Lower lobe of right lung (tissue), 2 donors: Measurements from ENCODE around the gene P4HTM. TPM values are rescaled to one million over a fixed set of nuclear protein-coding genes. Genes with fewer than 3 reads are reported as not detected.
A peak's percentile ranks its signal among the peaks of the same experiment; 100 is the strongest.

ENCODE experiments used
- ATAC-seq, 2 donors: fragments of 200-7000 bp; cut with Tn5 transposase; one replicate each; pipeline ENCODE4 v1.9.1; 2020 to 2022; ENCODE audit warnings: mild to moderate bottlenecking in 2 of 2, moderate library complexity in 2 of 2
- DNase-seq: peaks from one replicate; pipeline ENCODE4 v3.0.0-alpha.2; 2020
- H3K27ac ChIP-seq: fragments of 200-600 bp; one replicate; pipeline ENCODE4 v1.8.0; 2022
- H3K27me3 ChIP-seq: fragments of 200-600 bp; one replicate; pipeline ENCODE4 v1.8.0; 2022; ENCODE audit warnings: low read depth
- H3K36me3 ChIP-seq: fragments of 200-600 bp; one replicate; pipeline ENCODE4 v1.8.0; 2022; ENCODE audit warnings: mild to moderate bottlenecking
- H3K4me1 ChIP-seq: fragments of 200-600 bp; one replicate; pipeline ENCODE4 v1.8.0; 2022
- H3K4me3 ChIP-seq: fragments of 200-600 bp; one replicate; pipeline ENCODE4 v1.8.0; 2022; ENCODE audit warnings: mild to moderate bottlenecking
- H3K9me3 ChIP-seq: fragments of 200-600 bp; one replicate; pipeline ENCODE4 v1.8.0; 2022
- intact Hi-C: fragments of 100-400 bp; cut with DNase I; formaldehyde crosslinking; loops from one replicate; pipeline ENCODE4 v1.11.0; 2022
- total RNA-seq: library from RNA; stranded (reverse); fragmentation: NEBNext Ultra II Directional; extraction: Animal tissue kit (Norgen Biotek cat#: 25700); gene quantifications from one replicate; pipeline ENCODE4 v1.2.1, GENCODE V29; 2021
- TF ChIP-seq, protein P1 (sequence below): fragments of 200-600 bp; IDR thresholded peaks from one replicate; pipeline ENCODE4 v1.8.0; 2022; ENCODE audit warnings: antibody characterized with exemption, mild to moderate bottlenecking
- donor health status: DM: no; HTN: yes; CAD: no; lungs with severe emphysema.

The P4HTM gene
- total RNA-seq, 1 donor from 2014 or later, result 44.0 TPM

DNA sequence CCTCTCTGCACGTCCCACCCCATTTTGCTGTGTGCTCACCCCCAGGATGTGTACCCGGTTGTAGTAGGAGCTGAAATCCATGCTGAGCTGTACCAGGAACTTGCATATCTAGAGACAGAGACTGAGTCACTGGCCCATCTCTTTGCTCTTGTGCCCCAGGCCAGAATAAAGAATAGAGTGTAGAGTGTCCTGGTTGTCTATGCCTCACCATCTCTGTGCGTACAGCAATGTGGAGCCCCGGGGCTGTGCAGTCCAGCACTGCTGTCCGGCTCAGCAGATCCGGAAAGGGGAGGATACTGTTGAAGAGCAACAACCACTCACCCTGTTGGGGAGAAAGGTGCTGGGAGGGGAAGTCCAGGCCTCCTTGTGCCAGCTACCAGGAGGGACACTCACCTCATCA is 25.7 kb downstream of the P4HTM start:
- ATAC-seq, result no peak
- DNase-seq, result no peak
- no peaks in the 10 kb centered on the region for H3K27me3 ChIP-seq
- TF ChIP-seq, protein P1, sequence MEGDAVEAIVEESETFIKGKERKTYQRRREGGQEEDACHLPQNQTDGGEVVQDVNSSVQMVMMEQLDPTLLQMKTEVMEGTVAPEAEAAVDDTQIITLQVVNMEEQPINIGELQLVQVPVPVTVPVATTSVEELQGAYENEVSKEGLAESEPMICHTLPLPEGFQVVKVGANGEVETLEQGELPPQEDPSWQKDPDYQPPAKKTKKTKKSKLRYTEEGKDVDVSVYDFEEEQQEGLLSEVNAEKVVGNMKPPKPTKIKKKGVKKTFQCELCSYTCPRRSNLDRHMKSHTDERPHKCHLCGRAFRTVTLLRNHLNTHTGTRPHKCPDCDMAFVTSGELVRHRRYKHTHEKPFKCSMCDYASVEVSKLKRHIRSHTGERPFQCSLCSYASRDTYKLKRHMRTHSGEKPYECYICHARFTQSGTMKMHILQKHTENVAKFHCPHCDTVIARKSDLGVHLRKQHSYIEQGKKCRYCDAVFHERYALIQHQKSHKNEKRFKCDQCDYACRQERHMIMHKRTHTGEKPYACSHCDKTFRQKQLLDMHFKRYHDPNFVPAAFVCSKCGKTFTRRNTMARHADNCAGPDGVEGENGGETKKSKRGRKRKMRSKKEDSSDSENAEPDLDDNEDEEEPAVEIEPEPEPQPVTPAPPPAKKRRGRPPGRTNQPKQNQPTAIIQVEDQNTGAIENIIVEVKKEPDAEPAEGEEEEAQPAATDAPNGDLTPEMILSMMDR, result no peak
- intact Hi-C loops, result no loop called here
- H3K4me1 ChIP-seq, result peaks cover 34% of the 10 kb centered on the region
- no peaks in the 10 kb centered on the region for H3K9me3 ChIP-seq
- no peak overlapping the region for H3K27ac ChIP-seq
- H3K36me3 ChIP-seq, result peaks cover 57% of the 10 kb centered on the region
- H3K4me3 ChIP-seq, result no peak overlapping the region

- H3K27ac ChIP-seq, result no peak overlapping the region
- H3K4me3 ChIP-seq, result no peak overlapping the region
- peaks cover 51% of the 10 kb centered on the region for H3K36me3 ChIP-seq
- no peak for ATAC-seq
- intact Hi-C loops, result no loop called here
- TF ChIP-seq, protein P1, result no peak
- no peak for DNase-seq
- H3K27me3 ChIP-seq, result no peaks in the 10 kb centered on the region
- no peaks in the 10 kb centered on the region for H3K9me3 ChIP-seq
- peaks cover 34% of the 10 kb centered on the region for H3K4me1 ChIP-seq
Measured at GRCh38 chr3:49016414-49017228, 26.6 kb downstream of the P4HTM start.

GRCh38 chr3:49017229-49017970 is 27.4 kb downstream of the P4HTM start:
- Histone ChIP-seq H3K4me3 (peak overlapping the region; percentile 98), H3K4me1 (peaks cover 34% of the 10 kb centered on the region), H3K27me3 (no peaks in the 10 kb centered on the region), H3K36me3 (peaks cover 43% of the 10 kb centered on the region), H3K9me3 (no peaks in the 10 kb centered on the region), H3K27ac (peak overlapping the region; percentile 88)
- TF ChIP-seq, protein P1, result no peak
- intact Hi-C loops, result no loop called here
- DNase-seq, result no peak
- no peak for ATAC-seq

DNA sequence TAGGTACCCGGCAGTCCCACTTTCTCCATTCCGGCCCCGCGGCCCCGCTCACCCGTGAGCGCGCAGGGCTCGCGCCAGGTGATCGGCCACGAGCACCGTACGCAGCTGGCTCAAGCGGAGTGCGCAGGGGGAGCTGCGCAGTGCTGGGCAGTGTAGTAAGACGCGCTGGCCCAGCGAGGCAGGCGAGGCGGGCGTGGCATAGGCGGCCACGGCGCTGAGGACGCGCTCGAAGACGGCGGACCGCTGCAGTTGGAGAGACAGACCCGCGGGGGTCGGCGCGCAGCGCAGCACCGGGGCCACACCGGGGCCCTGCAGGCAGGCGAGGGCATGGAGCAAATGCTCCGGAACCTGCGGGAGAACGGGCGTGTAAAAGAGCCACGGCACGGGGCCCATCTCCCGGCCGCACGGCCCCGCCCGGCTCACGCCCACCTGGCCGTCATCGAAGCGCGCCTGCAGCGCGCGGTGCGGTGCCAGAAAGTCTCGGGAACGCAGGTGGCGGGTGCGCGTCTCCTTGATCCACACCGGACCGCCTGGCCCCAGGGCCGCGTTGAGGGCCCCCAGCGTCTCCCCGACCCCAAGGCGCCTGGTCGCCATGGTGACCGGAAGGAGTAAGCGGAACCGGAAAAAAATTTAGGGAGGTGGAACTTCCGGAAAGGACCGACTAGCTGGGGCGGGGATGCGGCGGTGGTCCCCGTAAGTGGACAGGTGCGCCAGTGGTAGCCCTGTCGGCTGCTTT is 28.1 kb downstream of the P4HTM start, which contains the start of gene DALRD3:
TSS of gene DALRD3 (minus strand) at position 610 of the 736 bp plus-strand sequence. CDS start at position 594, 16 bp downstream.
- H3K27ac ChIP-seq, result peak within 1 kb of the TSS; percentile 88
- intact Hi-C loops, result no loop called here
- H3K4me1 ChIP-seq, result peaks cover 41% of the 10 kb centered on the region
- no peaks in the 10 kb centered on the region for H3K9me3 ChIP-seq
- peak; percentile 25 to 30 for ATAC-seq
- peak; percentile 79 for DNase-seq
- TF ChIP-seq, protein P1, result no peak
- H3K4me3 ChIP-seq, result peak within 1 kb of the TSS; percentile 98
- no peaks in the 10 kb centered on the region for H3K27me3 ChIP-seq
- H3K36me3 ChIP-seq, result peaks cover 40% of the 10 kb centered on the region

DNA sequence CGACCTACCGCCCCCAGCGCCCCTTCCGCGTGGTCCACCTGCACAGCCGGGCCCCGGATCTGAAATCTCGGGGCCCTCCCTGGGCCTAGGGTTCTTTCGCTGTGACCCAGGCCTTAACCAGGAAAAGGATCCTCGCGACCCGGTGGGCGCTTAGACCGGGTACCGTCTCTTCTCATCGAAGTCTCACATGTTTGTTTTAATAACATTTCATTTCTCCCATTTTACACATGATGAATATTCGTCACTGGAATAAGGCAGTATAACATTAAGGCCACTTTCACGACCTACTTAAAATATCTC is 28.6 kb downstream of the P4HTM start:
- Histone ChIP-seq H3K4me1 (peaks cover 45% of the 10 kb centered on the region), H3K27me3 (no peaks in the 10 kb centered on the region), H3K27ac (peak overlapping the region; percentile 88), H3K9me3 (no peaks in the 10 kb centered on the region), H3K36me3 (peaks cover 40% of the 10 kb centered on the region), H3K4me3 (peak overlapping the region; percentile 98)
- DNase-seq (no peak), ATAC-seq (no peak)
- intact Hi-C loops, result no loop called here
- TF ChIP-seq, protein P1, result no peak
